Measurements from ENCODE around the gene SAFB. TPM values are rescaled to one million over a fixed set of nuclear protein-coding genes. Genes with fewer than 3 reads are reported as not detected.

The SAFB gene
- total and polyA plus RNA-seq, 2 experiments from 2014 or later: 50.2 to 75.8 TPM

- H3K9me3 ChIP-seq (ENCODE audit: low read depth): no peaks in the 10 kb centered on the region
- DNase-seq (ENCODE audit: low spot score): no peak
- WGBS (ENCODE audit: low lambda C conversion rate, missing lambda C conversion rate): 98% methylated on average over 34 of the region's 35 CpGs
- no peaks in the 10 kb centered on the region for H4K20me1 ChIP-seq (ENCODE audit: insufficient read depth, poor library complexity, severe bottlenecking)
- H3K27ac ChIP-seq: no peak overlapping the region
- no peaks in the 10 kb centered on the region for H3K36me3 ChIP-seq (replicated peaks; ENCODE audit: insufficient read depth, low read depth)
- no peak overlapping the region for H3K4me2 ChIP-seq
- no peaks in the 10 kb centered on the region for H3K27me3 ChIP-seq
- H2AFZ ChIP-seq: no peak overlapping the region
- no peak for TF ChIP-seq CTCF (IDR thresholded peaks at IDR 0.05; ENCODE audit: poor library complexity)
- no peak for TF ChIP-seq EZH2 (IDR thresholded peaks at IDR 0.05; ENCODE audit: borderline replicate concordance)
- no peak for TF ChIP-seq EZH2phosphoT487 (IDR thresholded peaks at IDR 0.05; ENCODE audit: low read depth, severe bottlenecking, unreplicated experiment)
- H3K4me3 ChIP-seq: no peak overlapping the region
- H3K79me2 ChIP-seq: no peaks in the 10 kb centered on the region
- no peaks in the 10 kb centered on the region for H3K9me2 ChIP-seq (replicated peaks; ENCODE audit: insufficient read depth)
- no peaks in the 10 kb centered on the region for H3K4me1 ChIP-seq (ENCODE audit: insufficient read depth)
These were observed 84.1 kb downstream of the SAFB start for GRCh38 chr19:5706876-5707573.

- no peaks in the 10 kb centered on the region for H4K20me1 ChIP-seq (ENCODE audit: insufficient read depth, poor library complexity, severe bottlenecking)
- no peaks in the 10 kb centered on the region for H3K36me3 ChIP-seq (replicated peaks; ENCODE audit: insufficient read depth, low read depth)
- H3K9me3 ChIP-seq (ENCODE audit: low read depth): no peaks in the 10 kb centered on the region
- no peaks in the 10 kb centered on the region for H3K9me2 ChIP-seq (replicated peaks; ENCODE audit: insufficient read depth)
- H3K27me3 ChIP-seq: no peaks in the 10 kb centered on the region
- no peaks in the 10 kb centered on the region for H3K79me2 ChIP-seq
- H3K4me3 ChIP-seq: no peak overlapping the region
- WGBS (ENCODE audit: low lambda C conversion rate, missing lambda C conversion rate): 92% methylated on average over 28 of the region's 37 CpGs
- H3K4me2 ChIP-seq: no peak overlapping the region
- DNase-seq (ENCODE audit: low spot score): no peak
- TF ChIP-seq CTCF (IDR thresholded peaks at IDR 0.05; ENCODE audit: poor library complexity) (no peak), EZH2phosphoT487 (IDR thresholded peaks at IDR 0.05; ENCODE audit: low read depth, severe bottlenecking, unreplicated experiment) (no peak), EZH2 (IDR thresholded peaks at IDR 0.05; ENCODE audit: borderline replicate concordance) (no peak)
- H3K4me1 ChIP-seq (ENCODE audit: insufficient read depth): no peaks in the 10 kb centered on the region
- no peak overlapping the region for H3K27ac ChIP-seq
- no peak overlapping the region for H2AFZ ChIP-seq
These were observed 85.0 kb downstream of the SAFB start for GRCh38 chr19:5707576-5708575.

GRCh38 chr19:5711025-5711424, 88.1 kb downstream of the SAFB start:
- no peak overlapping the region for H2AFZ ChIP-seq
- H3K79me2 ChIP-seq: peaks cover 20% of the 10 kb centered on the region
- H3K9me2 ChIP-seq (replicated peaks; ENCODE audit: insufficient read depth): no peaks in the 10 kb centered on the region
- H3K4me3 ChIP-seq: no peak overlapping the region
- no peaks in the 10 kb centered on the region for H3K36me3 ChIP-seq (replicated peaks; ENCODE audit: insufficient read depth, low read depth)
- no peaks in the 10 kb centered on the region for H3K9me3 ChIP-seq (ENCODE audit: low read depth)
- no peaks in the 10 kb centered on the region for H3K4me1 ChIP-seq (ENCODE audit: insufficient read depth)
- no peak for TF ChIP-seq CTCF (IDR thresholded peaks at IDR 0.05; ENCODE audit: poor library complexity)
- no peak for TF ChIP-seq EZH2 (IDR thresholded peaks at IDR 0.05; ENCODE audit: borderline replicate concordance)
- no peak for TF ChIP-seq EZH2phosphoT487 (IDR thresholded peaks at IDR 0.05; ENCODE audit: low read depth, severe bottlenecking, unreplicated experiment)
- H3K4me2 ChIP-seq: no peak overlapping the region
- no peaks in the 10 kb centered on the region for H3K27me3 ChIP-seq
- no peak overlapping the region for H3K27ac ChIP-seq
- DNase-seq (ENCODE audit: low spot score): no peak
- H4K20me1 ChIP-seq (ENCODE audit: insufficient read depth, poor library complexity, severe bottlenecking): no peaks in the 10 kb centered on the region
- WGBS (ENCODE audit: low lambda C conversion rate, missing lambda C conversion rate): over 99% methylated on average over 8 of the region's 8 CpGs
